ENCODE data around the gene CISH.

Gene CISH, protein sequence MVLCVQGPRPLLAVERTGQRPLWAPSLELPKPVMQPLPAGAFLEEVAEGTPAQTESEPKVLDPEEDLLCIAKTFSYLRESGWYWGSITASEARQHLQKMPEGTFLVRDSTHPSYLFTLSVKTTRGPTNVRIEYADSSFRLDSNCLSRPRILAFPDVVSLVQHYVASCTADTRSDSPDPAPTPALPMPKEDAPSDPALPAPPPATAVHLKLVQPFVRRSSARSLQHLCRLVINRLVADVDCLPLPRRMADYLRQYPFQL
- long read RNA-seq, donor 1, full-length matches to known transcripts = 18 of 24 reads
- long read RNA-seq, donor 1, partial matches to known transcripts = 0 of 24 reads
- long read RNA-seq, donor 1, other reads (novel, unspliced or antisense) = 6 of 24 reads
- long read RNA-seq, donor 2, full-length matches to known transcripts = 21 of 21 reads
- long read RNA-seq, donor 2, partial matches to known transcripts = 0 of 21 reads
- long read RNA-seq, donor 2, other reads (novel, unspliced or antisense) = 0 of 21 reads
- long read RNA-seq, donor 3, full-length matches to known transcripts = 22 of 22 reads
- long read RNA-seq, donor 3, partial matches to known transcripts = 0 of 22 reads
- long read RNA-seq, donor 3, other reads (novel, unspliced or antisense) = 0 of 22 reads
- long read RNA-seq, donor 4, full-length matches to known transcripts = 17 of 22 reads
- long read RNA-seq, donor 4, partial matches to known transcripts = 5 of 22 reads
- long read RNA-seq, donor 4, other reads (novel, unspliced or antisense) = 0 of 22 reads
- long read RNA-seq, donor 5, full-length matches to known transcripts = 15 of 15 reads
- long read RNA-seq, donor 5, partial matches to known transcripts = 0 of 15 reads
- long read RNA-seq, donor 5, other reads (novel, unspliced or antisense) = 0 of 15 reads
- long read RNA-seq, donor 6, full-length matches to known transcripts = 25 of 25 reads
- long read RNA-seq, donor 6, partial matches to known transcripts = 0 of 25 reads
- long read RNA-seq, donor 6, other reads (novel, unspliced or antisense) = 0 of 25 reads
- long read RNA-seq, donor 7, full-length matches to known transcripts = 36 of 59 reads
- long read RNA-seq, donor 7, partial matches to known transcripts = 12 of 59 reads
- long read RNA-seq, donor 7, other reads (novel, unspliced or antisense) = 11 of 59 reads
- long read RNA-seq, donor 8, full-length matches to known transcripts = 23 of 23 reads
- long read RNA-seq, donor 8, partial matches to known transcripts = 0 of 23 reads
- long read RNA-seq, donor 8, other reads (novel, unspliced or antisense) = 0 of 23 reads

DNA sequence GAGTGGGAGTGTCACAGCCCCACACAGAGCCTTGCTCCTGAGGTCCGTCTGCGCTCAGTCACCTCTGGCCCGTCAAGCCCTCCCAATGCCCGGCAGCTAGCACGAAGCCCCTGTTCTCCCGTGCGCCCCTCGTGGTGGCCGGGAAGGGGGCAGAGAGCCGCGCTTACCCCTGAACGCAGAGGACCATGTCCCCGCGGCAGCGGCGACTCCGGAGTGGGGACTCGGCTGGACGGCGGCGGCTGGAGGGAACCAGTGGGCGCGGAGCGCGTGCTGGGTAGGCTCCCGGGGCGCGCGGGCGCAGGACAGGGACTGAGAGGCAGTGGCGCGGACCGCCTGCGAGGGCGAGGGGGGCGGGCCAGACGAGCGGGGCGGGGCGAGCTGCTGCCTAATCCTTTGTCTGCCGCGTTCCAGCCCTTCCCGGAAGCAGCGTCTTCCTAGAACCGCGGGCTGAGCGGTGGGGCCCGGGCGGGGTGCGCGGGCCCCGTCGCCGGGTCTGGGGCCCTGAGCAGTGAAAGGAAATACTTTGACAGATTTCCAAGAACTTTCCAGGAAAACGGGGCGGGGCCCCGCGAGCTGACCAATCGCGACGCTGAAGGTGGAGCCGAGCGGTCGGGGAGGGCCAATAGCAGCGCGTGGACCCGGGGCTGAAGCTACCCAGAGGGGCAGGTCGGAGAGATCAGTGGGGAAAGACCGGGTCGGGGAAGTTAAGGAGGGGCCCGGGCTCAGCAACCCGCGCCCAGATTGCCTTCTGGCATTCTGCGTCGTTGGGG, at the start of gene CISH:
Gene CISH (minus strand): TSS at position 311 of the 770 bp plus-strand sequence. CDS start 124 bp downstream, at position 187.
- DNase-seq = peak; percentile 97

DNA sequence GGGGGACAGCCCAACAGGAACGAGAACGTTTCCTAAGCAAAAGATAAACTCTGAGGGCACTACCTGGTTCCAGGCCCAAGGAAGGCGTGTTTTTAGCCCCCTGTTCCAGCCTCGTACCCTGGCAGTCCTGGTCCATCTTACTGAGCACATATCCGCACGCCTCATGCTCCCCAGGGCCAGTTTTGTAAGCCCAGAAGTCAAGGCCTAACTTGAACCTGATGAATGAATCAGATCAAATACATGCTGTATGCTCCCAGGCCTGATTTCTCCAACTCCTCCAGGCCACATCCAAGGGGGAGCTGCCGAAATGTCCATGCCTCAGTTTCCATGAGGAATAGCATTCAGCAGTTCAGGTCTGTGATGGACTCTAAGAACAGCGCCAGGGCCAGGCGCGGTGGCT, 48.8 kb upstream of the CISH start:
- DNase-seq = no peak

DNA sequence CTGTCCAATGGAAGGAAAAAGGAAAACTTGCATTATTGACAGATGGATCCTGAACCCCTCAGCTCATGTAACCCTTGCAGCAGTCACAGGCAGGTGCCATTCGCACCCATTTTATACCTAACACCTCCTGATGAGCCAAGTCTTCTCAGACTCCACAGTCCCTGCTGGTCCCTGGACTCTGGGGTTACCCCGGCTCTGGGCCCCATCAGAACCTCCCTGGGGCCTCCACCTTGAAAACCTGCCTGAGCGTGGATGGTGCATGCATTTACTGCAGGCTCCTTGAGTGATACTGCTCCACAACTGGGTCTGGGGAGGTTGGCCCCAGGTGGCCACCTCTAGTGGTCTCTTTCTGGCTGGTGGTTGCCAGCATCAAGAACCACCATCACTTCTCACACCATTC, 47.3 kb upstream of the CISH start:
- DNase-seq = no peak

DNA sequence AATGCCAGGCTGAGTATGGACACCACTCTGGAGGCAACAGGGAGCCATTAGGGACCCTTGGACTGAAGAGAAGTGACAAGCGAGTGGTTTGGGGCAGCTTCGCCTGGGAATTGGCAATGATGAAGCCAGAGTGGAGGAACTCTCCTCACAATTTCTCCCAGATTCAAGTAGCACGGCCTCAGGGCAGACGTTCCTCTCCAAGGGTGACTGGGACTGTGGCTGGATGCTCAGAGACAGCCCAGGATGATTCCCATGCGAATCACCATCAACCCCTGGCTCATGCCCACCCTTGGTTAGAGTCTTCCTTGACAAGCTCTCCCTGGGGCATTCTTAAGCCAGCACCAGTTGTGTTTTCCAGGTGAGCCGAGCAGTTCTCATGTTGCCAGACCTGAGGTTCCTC, 46.8 kb upstream of the CISH start:
- DNase-seq = no peak

DNA sequence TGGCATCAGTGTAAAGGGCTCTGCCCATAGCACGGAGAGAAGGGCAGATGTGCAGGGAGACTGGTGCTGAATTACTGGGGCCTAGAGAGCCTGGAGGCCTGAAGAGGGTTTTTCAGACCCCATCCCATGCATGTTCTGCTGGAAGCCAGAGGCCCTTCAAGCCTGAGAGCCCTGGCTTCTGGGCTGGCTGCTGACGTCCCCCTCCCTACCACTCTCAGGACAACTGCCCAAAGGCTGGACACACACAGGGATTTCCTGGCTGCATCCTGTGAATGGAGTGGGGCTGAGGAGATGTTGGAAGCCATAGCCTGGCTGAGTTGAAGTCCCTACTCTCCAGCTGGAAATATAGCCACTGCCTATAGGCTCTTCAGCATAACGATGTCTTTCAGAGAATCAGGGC, 46.2 kb upstream of the CISH start:
- no peak for DNase-seq

DNA sequence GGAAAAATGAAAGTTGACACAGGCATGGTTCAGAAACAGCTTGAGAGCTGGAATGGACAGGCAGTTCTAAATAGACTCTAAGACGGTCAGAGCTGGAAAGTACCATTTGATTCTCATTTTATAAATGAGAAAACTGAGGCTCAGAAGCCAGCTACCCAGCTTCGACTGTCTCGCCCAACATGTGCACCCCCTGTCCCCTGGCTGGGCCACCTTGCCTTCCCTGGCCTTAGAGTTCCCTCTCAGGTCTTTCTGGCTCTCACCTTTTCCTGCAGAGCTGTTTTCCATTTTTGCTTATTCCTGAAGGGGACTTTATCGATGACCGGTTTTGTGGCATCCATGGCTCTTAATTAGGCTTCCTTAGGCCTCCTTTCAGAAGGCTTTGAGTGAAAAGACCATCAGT, 45.8 kb upstream of the CISH start:
- no peak for DNase-seq

DNA sequence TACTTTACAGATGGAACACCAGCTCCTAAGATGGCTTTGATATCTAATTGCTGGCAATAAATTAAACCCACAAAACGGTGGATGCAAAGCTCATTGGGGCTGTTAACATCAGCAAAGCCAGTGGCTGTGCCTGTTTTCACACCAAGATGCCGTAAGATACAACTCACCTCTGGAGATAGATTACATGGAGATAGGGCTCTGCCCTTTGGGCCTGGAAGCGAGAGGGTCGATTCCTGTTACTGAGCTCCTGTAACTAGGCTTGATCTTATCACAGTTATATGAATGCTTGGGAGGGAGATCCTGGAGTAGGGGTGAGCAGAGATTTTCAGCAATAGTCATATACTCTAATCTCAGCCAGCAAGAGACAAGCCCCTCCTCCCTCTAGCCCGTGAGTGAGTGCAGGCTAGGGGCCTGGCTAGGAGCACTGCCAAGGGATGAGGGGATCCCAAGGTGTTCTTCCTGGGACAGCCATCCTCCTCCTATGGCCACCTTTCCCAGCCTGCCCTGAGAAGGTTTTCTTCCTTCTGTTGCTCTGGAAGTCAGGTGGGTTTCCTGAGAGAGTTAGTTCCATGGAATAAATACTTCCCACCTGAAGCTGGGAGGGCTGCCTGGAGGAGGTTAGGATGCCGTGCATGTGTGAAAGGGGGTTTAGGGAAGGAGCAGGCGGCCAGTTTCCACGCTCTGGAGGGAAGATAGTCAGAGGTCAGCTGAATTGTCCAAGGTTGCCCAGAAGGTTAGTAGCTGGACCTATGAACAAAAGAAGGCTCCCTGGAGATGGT, 45.0 kb upstream of the CISH start:
- no peak for DNase-seq

DNA sequence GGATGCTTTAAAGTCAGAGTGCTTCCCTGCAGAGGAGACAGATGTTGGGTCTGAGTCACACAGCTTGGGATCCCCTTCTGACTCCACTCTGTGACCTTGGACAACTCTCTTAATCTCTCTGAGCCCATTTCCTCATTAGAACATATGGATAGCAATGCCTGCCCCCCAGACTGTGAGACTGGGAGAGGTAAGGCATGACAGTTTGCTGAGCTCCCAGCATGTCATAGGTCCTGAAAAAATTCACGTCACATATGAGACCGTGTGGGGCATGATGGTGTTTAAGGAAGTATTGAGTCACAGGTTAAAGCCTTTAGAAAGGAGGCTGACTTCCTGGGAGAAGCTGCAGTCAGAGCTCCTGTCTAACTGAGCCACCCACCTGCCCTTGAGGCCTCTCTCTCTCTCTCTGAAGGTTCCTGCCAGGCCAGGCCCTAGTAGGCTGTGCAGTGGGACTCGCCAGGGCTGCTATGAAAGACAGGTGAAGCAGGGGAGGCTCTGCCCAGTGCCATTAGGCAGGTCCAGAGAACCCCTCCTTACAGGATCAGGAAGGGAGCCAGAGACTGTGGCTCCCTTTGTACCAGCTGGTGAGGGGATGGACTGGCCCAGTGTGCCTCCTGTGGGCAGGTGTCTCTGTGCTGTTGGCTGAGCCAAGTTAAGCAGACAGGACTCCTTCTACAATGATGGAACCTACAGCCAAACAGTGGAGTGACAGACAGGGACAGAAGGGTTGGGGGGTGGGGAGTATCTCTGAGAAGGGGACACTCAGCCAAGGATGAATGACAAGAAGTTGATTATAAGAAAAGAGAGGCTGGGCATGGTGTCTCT, 43.6 kb upstream of the CISH start:
- no peak for DNase-seq

DNA sequence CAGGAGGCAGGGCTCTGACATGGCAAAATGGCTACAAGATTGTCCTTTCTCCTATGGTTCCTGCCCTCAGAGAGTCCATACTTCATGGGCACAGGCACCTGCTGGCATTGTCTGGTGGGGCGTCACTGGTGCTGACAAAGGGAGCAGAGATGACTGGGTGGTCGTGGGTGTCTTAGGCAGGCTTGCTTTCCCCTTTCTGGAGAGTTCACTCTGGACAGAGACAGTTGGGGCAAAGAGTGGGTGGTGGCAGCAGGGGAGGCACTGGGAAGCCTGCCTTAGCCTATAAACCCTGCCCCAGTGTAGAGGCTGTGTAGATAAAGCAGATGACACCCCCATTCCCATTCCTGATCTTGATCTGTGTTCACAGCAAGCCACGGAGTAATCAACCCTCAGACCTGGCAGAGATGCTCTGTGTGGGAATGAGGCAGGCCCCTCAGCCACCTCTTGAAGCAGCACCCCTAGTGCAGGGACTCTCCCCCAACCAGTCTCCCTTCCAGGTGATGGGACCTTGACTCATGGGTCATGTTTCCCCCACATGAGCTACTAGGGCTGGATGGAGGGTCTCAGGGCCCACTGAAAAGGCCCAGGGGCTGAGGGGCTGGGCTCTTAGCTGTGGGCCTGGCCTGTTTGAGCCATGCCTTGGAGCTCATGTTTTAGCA, 42.5 kb upstream of the CISH start:
- DNase-seq = no peak

DNA sequence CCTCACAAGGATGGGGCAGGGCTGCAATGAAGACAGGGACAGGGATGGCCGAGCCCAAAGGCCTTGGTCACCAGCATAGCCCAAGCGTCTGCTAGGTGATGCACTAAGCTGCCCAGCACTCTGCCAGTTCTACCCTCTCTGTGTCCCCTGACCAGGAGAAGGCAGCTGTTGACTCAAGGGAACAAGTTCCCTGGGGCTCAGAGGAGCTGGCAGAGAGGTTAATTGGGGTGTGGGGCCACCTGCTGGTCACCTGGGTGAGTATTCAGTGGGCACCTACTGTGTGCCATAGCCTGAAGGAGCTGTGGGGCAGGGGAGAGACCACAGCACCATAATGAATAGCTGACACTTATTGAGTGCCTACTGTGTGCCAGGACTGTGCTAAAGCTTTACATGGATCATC, 41.1 kb upstream of the CISH start:
- no peak for DNase-seq

DNA sequence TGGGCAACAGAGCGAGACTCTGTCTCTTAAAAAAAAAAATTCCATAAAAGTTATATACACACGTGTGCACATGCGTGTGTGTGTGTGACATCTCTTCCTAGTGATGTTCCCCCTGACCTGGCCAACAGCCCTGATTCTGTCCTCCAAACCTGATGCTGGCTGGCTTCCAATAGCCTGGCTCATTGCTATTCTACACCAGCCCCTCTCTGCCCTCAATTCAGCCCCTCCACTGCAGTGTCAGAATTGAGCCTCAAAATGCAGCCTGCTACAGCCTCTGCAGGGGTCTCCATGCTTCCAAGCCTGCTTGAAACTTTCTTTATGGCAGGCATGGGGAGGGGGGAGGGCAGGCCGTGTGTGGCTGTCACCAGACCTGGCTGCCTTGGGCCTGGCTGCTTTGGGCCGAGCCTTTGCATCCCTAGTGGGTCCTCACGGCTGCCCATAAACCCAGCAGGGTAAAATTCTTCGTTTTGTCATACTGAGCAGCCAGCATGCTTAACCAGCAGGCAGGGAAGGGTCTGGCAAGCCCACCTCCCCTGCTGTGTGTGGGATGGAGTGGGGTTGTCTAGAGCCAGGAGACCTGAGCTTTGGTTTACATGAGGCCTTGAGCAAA, 40.5 kb upstream of the CISH start:
- DNase-seq = no peak

DNA sequence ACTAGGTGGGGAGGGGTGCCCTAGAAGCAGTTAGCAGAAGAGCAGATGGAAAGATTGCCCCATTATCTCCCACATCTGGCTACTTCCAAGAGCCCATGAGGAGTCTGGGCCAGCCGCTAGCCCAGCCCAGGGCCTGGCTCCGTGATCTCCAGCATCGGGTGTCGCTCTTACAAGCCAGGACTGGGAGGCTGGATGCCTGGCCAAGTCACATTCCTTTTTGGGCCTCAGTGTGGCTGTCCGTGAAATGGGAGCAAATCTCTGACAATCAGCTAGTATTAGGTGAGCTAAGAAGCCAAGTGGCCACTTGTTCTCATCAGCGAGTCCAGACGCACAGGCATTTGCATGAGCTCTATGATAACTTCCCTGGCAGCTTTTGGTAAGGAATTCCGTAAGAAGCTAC, 39.9 kb upstream of the CISH start:
- DNase-seq = no peak

DNA sequence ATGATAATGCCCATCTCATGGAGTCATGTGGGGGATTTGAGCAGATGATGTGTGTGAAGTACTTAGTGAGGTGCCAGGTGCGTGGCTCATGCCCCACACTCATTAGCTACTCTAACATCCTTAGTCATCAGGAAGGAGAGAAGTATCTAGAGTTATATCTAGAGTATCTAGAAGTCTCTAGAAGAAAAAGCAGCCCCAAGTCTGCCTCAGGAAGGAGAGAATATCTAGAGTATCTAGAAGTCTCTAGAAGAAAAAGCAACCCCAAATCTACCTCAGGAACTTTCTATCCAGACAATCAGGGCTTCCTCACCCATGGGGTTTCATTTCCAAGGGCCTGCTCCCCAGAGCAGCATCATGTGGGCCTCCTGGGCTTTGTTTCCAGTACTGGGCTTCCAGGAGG, 38.4 kb upstream of the CISH start:
- DNase-seq = no peak

DNA sequence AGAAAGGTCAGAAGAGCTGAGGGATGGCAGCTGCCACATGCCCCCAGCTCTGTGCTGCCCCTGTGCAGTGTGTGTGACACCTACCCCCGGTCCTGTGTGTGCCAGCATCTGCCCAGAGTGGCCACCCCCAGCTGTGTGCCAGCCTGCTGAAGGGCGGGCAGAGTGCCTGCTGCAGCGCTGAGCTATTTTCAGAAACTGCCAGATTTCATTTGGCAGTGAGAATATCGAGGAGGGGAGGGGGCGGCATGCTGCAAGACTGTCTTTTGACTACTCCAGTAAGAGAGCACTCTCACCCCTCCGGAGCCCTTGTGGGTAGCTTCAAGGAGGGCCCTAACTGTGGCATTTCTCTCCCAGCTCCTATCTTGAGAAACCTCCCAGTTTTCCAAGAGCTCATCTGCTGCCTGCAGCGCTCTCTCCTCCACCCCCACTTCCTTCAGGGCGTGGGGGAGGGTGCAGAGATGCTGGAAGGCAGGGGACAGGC, 37.9 kb upstream of the CISH start:
- DNase-seq = no peak

DNA sequence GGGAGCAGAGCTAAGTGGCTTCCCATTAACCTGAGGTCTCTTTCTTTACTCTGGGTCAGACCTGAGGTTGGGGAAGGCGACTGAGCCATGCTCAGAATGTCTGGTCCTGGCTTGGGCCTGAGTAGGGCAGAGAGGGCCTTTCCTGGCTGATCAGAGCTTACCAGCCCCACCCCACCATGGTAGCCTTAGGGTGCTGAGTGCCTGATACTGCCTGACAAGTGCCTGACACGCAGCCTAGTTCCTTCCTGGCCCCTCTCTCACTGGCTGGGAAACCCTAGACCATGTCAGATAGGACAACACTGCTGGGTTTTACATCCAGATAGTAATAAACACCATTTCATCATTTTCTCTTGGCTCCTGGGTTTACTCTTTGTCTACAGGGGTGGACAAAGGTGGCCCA, 37.4 kb upstream of the CISH start:
- DNase-seq = no peak

DNA sequence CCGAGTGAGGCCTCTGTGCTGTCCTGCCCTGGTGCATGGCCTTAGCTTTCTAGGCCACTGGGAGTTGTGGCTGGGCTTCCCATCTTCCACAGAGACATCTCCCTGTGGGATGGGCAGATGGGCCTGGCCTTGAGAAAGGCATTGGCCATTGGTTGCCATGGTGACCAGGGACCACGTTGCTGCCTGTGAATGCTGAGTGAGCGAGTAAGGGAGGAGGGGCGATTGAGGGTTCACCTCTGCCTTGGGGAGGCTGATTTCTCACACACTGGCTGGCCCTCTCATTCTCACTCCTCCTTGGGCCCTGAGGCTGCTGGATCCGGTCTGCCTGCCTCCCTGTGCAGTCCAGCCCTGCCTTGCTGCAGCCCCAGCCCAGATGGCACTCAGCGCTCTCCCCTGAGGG, 36.7 kb upstream of the CISH start:
- DNase-seq = no peak

DNA sequence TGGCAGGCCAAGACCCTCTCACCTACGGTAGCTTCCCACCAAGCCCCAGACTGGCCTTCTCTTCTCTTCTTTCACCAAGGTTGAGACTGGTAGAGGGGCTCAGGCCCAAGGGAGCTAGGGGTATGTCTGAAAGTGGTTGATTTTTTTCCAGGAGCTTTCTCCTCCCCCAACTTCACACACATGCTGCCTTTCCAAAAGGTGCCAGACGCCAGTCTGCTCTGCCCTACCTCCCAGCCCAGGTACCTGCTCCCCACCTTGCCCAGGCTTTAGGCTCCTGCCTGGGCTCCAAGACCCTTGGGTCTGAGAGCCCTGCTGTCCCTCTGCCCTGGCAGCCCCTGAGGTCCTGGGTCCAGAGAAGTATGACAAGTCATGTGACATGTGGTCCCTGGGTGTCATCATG, 33.8 kb upstream of the CISH start:
- no peak for DNase-seq

DNA sequence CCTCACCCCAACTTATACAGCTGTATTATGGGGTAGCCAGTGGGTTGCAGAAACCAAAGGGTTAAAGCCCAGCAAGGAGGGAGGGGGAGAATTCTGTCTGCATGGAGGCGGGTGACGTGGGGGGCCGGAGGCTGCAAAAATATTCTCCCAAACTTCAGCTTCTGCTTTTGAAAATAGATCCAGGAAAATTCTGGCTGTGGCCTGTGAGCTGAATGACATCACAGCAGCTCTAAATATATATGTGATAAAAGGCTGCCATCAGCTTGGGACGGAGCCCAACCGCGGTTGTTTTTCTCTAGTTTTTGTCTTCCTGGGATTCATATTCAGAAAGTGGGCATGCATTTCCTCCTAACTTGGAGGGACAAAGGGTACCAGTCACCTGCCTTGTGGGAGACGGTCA, 33.0 kb upstream of the CISH start:
- no peak for DNase-seq

DNA sequence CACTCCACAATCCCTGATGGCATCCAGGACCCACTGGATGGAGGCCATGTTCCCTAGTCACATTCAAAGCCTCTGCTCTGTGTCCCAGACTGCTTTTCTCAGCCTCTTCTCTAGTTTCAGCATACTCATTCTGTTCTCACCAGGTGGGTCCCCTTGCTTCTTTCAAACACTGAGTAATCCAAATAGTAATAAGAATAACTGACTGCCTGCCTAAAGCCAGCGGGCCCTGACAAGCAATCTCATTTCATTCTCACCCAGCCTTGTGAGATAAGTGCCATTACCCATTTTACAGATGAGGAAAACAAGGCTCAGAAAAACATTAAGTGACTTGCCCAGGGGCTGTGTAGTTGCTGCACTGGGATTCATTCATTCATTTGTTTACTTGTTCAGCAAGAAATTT, 30.8 kb upstream of the CISH start:
- no peak for DNase-seq
